Measurements from ENCODE around the gene GPC6. TPM values are rescaled to one million over a fixed set of nuclear protein-coding genes. Genes with fewer than 3 reads are reported as not detected.

Gene GPC6
- total RNA-seq, 1 donor from 2014 or later = 18.7 TPM

DNA sequence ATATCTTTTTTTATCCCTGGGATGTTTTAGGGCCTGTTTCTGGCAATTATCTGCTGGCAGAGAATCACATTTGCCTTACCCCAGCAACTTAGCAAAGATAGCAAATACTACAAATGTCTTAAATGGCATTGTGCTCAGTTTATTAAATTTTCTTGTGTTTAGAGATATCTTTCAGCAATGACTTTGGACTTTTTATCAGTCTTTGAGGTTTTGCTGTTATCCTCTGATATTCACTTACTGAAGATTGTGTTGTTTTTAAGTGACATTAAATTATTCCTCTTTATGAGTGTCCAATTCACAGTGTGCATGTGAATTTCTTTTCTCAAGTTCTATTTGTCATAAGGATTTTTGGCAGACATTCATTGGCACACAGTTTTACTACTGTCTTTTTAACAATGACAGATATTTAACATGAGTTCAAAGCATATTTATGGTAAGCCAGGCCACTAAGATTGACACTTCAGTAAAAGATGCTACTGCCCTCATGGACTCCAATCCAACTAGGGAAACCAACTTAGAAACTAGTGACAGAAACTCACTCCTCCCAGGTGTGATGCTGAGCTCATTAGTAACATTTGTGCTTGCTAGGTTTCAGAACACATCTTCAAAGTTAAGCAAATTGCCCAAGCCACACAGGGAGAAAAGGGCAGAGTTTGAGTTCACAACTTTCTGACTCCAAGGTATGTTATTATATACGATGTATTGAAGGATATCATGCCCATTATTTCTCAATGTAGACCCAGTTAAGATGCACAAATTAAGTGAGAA, 481.9 kb downstream of the GPC6 start:
- H3K4me3 ChIP-seq (ENCODE audit: low read depth, low read length) = no peak overlapping the region
- TF ChIP-seq, protein P1, sequence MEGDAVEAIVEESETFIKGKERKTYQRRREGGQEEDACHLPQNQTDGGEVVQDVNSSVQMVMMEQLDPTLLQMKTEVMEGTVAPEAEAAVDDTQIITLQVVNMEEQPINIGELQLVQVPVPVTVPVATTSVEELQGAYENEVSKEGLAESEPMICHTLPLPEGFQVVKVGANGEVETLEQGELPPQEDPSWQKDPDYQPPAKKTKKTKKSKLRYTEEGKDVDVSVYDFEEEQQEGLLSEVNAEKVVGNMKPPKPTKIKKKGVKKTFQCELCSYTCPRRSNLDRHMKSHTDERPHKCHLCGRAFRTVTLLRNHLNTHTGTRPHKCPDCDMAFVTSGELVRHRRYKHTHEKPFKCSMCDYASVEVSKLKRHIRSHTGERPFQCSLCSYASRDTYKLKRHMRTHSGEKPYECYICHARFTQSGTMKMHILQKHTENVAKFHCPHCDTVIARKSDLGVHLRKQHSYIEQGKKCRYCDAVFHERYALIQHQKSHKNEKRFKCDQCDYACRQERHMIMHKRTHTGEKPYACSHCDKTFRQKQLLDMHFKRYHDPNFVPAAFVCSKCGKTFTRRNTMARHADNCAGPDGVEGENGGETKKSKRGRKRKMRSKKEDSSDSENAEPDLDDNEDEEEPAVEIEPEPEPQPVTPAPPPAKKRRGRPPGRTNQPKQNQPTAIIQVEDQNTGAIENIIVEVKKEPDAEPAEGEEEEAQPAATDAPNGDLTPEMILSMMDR (conservative IDR thresholded peaks at IDR 0.05; ENCODE audit: low read depth, low read length) = no peak
- no peak for DNase-seq (ENCODE audit: low read depth)

DNA sequence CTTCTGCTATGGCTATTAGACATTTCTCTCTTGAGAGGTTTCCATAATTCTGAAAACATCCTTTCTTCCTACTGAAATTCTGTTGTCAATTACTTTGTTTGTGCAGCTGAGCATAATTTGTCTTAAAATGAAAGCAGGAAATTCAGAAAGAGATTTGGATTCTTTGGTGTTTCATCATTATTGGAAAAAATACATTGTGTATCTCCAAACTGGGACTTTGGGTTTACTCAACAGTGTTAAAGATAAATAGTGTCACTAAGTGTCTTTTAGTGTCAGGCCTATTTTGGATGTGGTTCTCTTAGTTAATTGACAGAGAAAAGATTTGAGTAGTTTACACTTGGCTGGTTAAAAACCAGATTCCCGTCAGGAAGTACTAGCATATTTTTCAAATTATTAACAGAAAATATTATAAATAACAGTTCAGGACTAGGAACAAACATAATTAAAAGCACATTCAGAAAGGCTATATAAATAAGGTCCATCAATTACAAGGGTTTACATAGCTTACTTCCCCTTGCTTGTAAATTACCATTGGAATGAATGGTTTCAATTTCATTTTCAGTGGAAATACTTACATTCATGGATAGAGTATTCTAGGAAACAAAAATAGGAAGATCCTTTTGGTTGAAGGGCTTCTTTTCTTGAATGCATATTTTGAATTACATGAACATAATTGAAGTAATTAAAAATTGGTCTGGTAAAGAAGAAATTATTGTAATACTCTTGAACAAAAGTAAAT, 483.1 kb downstream of the GPC6 start:
- DNase-seq (ENCODE audit: low read depth) = no peak
- no peak overlapping the region for H3K4me3 ChIP-seq (ENCODE audit: low read depth, low read length)
- TF ChIP-seq, protein P1 (conservative IDR thresholded peaks at IDR 0.05; ENCODE audit: low read depth, low read length) = no peak

- TF ChIP-seq, protein P1 (conservative IDR thresholded peaks at IDR 0.05; ENCODE audit: low read depth, low read length) = no peak
- no peak for DNase-seq (ENCODE audit: low read depth)
- H3K4me3 ChIP-seq (ENCODE audit: low read depth, low read length) = no peak overlapping the region
Observed at GRCh38 chr13:93714171-93714570, 487.6 kb downstream of the GPC6 start.

DNA sequence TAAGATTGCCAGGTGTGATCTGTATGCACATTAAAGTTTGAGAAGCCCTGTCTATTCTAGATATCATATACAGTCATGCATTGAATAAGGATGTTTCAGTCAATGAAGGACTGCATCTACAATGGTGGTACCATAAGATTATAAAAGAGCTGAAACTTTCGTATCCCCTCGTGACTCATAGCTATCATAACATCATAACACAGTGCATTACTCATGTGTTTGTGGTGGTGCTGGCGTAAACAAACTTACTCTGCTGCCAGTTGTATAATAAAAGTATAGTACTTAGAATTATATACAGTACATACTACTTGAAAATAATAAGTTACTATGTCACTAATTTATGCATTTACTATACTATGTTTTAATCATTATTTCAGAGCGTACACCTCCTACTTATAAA, 489.3 kb downstream of the GPC6 start:
- no peak for DNase-seq (ENCODE audit: low read depth)
- TF ChIP-seq, protein P1 (conservative IDR thresholded peaks at IDR 0.05; ENCODE audit: low read depth, low read length) = no peak
- H3K4me3 ChIP-seq (ENCODE audit: low read depth, low read length) = no peak overlapping the region

GRCh38 chr13:93716623-93717022, 490.0 kb downstream of the GPC6 start:
- TF ChIP-seq, protein P1 (conservative IDR thresholded peaks at IDR 0.05; ENCODE audit: low read depth, low read length) = no peak
- no peak overlapping the region for H3K4me3 ChIP-seq (ENCODE audit: low read depth, low read length)
- DNase-seq (ENCODE audit: low read depth) = no peak

DNA sequence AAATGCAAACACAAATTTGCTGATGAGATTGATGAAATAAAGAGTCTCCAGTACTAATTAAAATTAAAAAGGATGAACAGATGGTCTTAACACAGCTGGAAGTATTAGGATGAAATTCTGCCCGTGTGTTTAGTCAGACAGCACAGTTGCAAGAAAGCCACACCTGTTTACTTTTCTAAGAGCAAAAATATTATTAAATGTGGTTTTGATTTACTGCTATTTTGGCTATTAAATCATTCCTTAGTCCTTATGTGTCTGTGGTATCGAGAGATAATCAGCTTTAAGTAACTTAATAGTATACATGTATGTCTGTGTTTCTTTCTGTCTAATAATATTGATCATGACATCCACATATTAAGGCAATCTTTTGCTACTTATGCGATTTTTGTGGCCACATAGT, 494.9 kb downstream of the GPC6 start:
- no peak for DNase-seq (ENCODE audit: low read depth)
- H3K4me3 ChIP-seq (ENCODE audit: low read depth, low read length) = no peak overlapping the region
- TF ChIP-seq, protein P1 (conservative IDR thresholded peaks at IDR 0.05; ENCODE audit: low read depth, low read length) = no peak

Data from epithelial cell of proximal tubule (primary cell).